ENCODE measurements around the gene HAVCR1.
"Not testable (repeated sequence)": the region's sequence is repeated elsewhere in the genome, so short reads cannot be mapped to it uniquely, and the experiment has no call there.

The HAVCR1 gene

GRCh38 chr5:157022024-157022423 is 36.9 kb downstream of the HAVCR1 start:
- no peak for DNase-seq (ENCODE audit: low read depth)
- no peak for TF ChIP-seq CTCF (IDR thresholded peaks at IDR 0.05; ENCODE audit: low read depth, low read length, missing control alignments)
- H3K4me3 ChIP-seq (ENCODE audit: low read depth, low read length) = no peak overlapping the region

- DNase-seq (ENCODE audit: low read depth) = no peak
- no peak for TF ChIP-seq CTCF (IDR thresholded peaks at IDR 0.05; ENCODE audit: low read depth, low read length, missing control alignments)
- no peak overlapping the region for H3K4me3 ChIP-seq (ENCODE audit: low read depth, low read length)
These were observed 38.2 kb downstream of the HAVCR1 start for GRCh38 chr5:157020511-157021222.

GRCh38 chr5:157020002-157020401 is 38.9 kb downstream of the HAVCR1 start:
- H3K4me3 ChIP-seq (ENCODE audit: low read depth, low read length) = no peak overlapping the region
- no peak for DNase-seq (ENCODE audit: low read depth)
- TF ChIP-seq CTCF (IDR thresholded peaks at IDR 0.05; ENCODE audit: low read depth, low read length, missing control alignments) = no peak

- DNase-seq (ENCODE audit: low read depth); H3K4me3 ChIP-seq (ENCODE audit: low read depth, low read length): not testable (repeated sequence)
These were observed 44.8 kb downstream of the HAVCR1 start for GRCh38 chr5:157014143-157014542.

GRCh38 chr5:157006262-157006661 is 52.7 kb downstream of the HAVCR1 start:
- DNase-seq (ENCODE audit: low read depth) = no peak
- TF ChIP-seq CTCF (IDR thresholded peaks at IDR 0.05; ENCODE audit: low read depth, low read length, missing control alignments) = no peak
- no peak overlapping the region for H3K4me3 ChIP-seq (ENCODE audit: low read depth, low read length)

- no peak for TF ChIP-seq CTCF (IDR thresholded peaks at IDR 0.05; ENCODE audit: low read depth, low read length, missing control alignments)
- H3K4me3 ChIP-seq (ENCODE audit: low read depth, low read length) = no peak overlapping the region
- no peak for DNase-seq (ENCODE audit: low read depth)
These were observed 53.9 kb downstream of the HAVCR1 start for GRCh38 chr5:157004893-157005551.

GRCh38 chr5:156991714-156992113 is 67.2 kb downstream of the HAVCR1 start:
- no peak overlapping the region for H3K4me3 ChIP-seq (ENCODE audit: low read depth, low read length)
- TF ChIP-seq CTCF (IDR thresholded peaks at IDR 0.05; ENCODE audit: low read depth, low read length, missing control alignments) = no peak
- DNase-seq (ENCODE audit: low read depth) = no peak
